Mesothelial cell of epicardium (in vitro differentiated cells): ENCODE measurements around the gene RNLS. TPM values are rescaled to one million over a fixed set of nuclear protein-coding genes. Genes with fewer than 3 reads are reported as not detected.
A peak's percentile ranks its signal among the peaks of the same experiment; 100 is the strongest.

ENCODE experiments used
- DNase-seq, 2 experiments: peaks; one replicate each; pipeline ENCODE4 v3.0.0; 2021; ENCODE audit warnings: low spot score in 2 of 2; ENCODE audit not compliant: unreplicated experiment in 2 of 2
- H3K27ac Mint-ChIP-seq: 2 replicates; pipeline ENCODE4 v1.8.0; 2021; ENCODE audit warnings: mixed read lengths
- H3K27me3 Mint-ChIP-seq: 2 replicates; pipeline ENCODE4 v1.8.0; 2021; ENCODE audit warnings: low read depth, mixed read lengths
- H3K36me3 Mint-ChIP-seq: 2 replicates; pipeline ENCODE4 v1.8.0; 2021; ENCODE audit warnings: mixed read lengths
- H3K4me1 Mint-ChIP-seq: 2 replicates; pipeline ENCODE4 v1.8.0; 2021; ENCODE audit warnings: mixed read lengths
- H3K4me3 Mint-ChIP-seq: 2 replicates; pipeline ENCODE4 v1.8.0; 2021; ENCODE audit warnings: mild to moderate bottlenecking, moderate library complexity, mixed read lengths
- H3K9me3 Mint-ChIP-seq: 2 replicates; pipeline ENCODE4 v1.8.0; 2021; ENCODE audit warnings: mixed read lengths
- total RNA-seq: library from RNA; stranded (reverse); gene quantifications from 3 replicates; pipeline ENCODE4 v1.2.1, GENCODE V29; 2021
- TF ChIP-seq, protein P1 (sequence below): fragments of 200-600 bp; sonication (generic); IDR thresholded peaks from one replicate; pipeline ENCODE4 v1.5.0; 2021; ENCODE audit warnings: antibody characterized with exemption; ENCODE audit not compliant: unreplicated experiment

Gene RNLS
- total RNA-seq, 1 donor from 2014 or later: 9.4 TPM

DNA sequence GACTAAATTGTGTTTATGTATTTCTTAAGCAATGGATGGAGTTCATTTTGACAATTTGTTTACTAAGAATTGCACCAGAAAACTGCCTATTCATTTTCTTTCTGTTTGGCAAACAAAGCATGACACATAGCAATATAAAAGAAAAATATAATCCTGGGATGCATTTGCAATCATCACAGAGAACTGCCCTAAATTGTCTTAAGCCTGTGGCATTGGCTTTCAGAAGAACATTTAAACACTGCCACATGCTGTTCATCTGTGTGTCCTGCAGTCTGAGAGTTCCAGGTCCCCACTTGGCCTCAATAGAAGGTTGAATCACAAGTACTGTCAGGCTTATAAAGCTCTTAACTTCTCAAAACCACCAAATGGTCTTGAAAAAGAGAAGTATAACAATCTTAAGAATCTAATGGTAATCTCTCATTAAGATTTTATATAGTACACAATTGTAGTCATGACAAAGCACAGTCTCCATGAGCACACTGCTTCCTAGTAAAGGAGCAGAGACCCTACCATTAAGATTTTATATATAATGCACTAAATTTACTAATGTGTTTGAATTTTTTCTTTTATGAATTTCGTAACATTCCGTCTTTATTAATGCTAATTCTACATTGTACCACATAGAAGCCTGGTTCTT, 29.9 kb downstream of the RNLS start:
- DNase-seq: peak in 1 of 2 experiments; percentile 40

DNA sequence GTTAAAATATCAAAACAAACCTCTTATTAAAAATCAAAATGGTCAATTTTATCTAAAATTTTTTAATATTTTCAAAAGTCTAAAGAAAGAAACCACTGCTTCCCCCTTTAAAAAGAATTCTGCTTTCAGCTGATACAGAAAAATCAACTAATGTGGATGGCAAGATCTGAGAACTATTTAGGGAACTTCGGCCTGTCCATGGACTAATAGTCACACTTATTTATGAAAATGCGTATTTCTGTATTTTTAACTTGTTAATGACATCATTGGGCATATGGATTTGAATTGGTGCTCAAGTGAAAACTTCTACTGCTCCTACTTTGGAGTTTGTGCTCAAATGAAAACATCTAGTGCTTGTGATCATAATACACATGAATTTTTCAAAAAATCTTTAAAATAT, 31.9 kb downstream of the RNLS start:
- Mint-ChIP-seq H3K9me3 (peaks cover 7% of the 10 kb centered on the region), H3K4me1 (peaks cover 22% of the 10 kb centered on the region), H3K4me3 (no peak overlapping the region), H3K36me3 (no peaks in the 10 kb centered on the region), H3K27me3 (no peaks in the 10 kb centered on the region), H3K27ac (no peak overlapping the region)
- TF ChIP-seq, protein P1, sequence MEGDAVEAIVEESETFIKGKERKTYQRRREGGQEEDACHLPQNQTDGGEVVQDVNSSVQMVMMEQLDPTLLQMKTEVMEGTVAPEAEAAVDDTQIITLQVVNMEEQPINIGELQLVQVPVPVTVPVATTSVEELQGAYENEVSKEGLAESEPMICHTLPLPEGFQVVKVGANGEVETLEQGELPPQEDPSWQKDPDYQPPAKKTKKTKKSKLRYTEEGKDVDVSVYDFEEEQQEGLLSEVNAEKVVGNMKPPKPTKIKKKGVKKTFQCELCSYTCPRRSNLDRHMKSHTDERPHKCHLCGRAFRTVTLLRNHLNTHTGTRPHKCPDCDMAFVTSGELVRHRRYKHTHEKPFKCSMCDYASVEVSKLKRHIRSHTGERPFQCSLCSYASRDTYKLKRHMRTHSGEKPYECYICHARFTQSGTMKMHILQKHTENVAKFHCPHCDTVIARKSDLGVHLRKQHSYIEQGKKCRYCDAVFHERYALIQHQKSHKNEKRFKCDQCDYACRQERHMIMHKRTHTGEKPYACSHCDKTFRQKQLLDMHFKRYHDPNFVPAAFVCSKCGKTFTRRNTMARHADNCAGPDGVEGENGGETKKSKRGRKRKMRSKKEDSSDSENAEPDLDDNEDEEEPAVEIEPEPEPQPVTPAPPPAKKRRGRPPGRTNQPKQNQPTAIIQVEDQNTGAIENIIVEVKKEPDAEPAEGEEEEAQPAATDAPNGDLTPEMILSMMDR: no peak
- no peak for DNase-seq

More for the DNA sequence above, 29.9 kb downstream of the RNLS start:
- Mint-ChIP-seq H3K27ac (no peak overlapping the region), H3K4me1 (peaks cover 24% of the 10 kb centered on the region), H3K4me3 (no peak overlapping the region), H3K9me3 (peaks cover 7% of the 10 kb centered on the region), H3K36me3 (no peaks in the 10 kb centered on the region), H3K27me3 (no peaks in the 10 kb centered on the region)
- TF ChIP-seq, protein P1: peak; percentile 57

DNA sequence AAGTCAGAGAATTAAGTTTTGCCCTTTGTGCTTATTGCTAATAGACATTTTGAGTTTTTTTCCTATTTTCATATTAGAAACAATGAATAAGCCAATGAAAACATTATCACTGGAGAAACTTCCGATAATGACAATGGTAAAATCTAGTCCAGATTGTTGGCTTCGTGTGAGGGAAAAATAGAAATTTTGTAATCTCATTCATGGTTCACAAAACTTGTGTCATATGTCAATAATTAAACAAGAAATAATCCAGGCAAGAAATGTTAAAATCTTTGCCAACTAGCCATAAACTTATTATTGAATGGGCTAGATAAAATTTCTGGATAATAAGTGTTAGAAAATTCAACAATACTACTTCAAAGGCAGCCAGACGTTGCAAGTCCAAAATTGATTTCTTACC, 36.6 kb downstream of the RNLS start:
- Mint-ChIP-seq H3K4me1 (peaks cover 54% of the 10 kb centered on the region), H3K36me3 (no peaks in the 10 kb centered on the region), H3K9me3 (no peaks in the 10 kb centered on the region), H3K27ac (no peak overlapping the region), H3K27me3 (no peaks in the 10 kb centered on the region), H3K4me3 (no peak overlapping the region)
- no peak for DNase-seq
- TF ChIP-seq, protein P1: no peak

DNA sequence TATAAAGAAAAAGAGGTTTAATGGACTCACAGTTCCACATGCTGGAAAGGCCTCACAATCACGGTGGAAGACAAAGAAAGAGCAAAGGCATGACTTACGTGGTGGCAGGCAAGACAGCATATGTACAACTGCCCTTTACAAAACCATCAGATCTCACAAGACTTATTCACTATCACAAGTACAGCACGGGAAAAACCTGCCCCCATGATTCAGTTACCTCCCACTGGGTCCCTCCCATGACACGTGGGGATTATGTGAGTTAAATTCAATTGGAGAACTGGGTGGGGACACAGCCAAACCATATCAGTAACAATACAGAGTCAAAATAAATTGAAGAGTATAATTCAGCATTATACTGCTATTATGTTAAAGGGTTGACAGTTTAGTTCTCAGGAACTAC, 37.8 kb downstream of the RNLS start:
- peaks cover 58% of the 10 kb centered on the region for H3K4me1 Mint-ChIP-seq
- H3K27ac Mint-ChIP-seq: peak overlapping the region; percentile 10
- no peaks in the 10 kb centered on the region for H3K9me3 Mint-ChIP-seq
- DNase-seq: no peak
- no peaks in the 10 kb centered on the region for H3K36me3 Mint-ChIP-seq
- H3K27me3 Mint-ChIP-seq: no peaks in the 10 kb centered on the region
- H3K4me3 Mint-ChIP-seq: no peak overlapping the region
- TF ChIP-seq, protein P1: no peak

DNA sequence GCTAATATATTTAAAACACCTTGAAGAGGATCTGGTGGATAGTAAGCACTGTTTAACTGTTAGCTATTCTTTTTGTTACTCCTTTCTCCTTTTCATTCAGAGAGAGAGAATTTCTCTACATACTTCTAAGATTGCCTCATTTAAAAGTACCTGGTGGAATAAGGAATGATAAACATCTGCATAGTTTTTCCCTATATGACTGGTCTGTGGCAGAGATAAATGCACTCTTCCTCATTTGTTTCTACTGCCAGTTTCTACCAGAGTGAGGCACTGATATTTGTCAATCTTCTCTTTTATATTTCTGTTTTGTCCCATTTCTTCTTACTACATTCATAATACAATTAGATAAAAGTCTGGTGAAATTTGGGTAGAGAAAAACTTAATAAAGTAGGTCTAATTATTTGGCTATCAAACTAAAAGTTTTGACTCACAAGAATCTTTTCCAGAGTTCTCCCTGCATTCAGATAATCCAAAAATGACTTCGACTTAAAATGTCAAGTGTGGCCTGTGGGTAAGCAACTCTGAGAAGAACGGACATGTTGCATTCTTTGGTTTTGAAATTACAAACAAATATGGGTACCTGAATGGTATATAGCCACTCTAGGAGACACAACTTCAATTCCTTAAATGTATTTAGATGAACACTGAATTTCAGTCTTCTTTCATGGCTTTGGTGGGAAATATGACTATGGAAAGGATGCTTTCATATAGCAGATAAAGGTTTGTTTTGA, 38.8 kb downstream of the RNLS start:
- no peaks in the 10 kb centered on the region for H3K36me3 Mint-ChIP-seq
- H3K27ac Mint-ChIP-seq: no peak overlapping the region
- H3K9me3 Mint-ChIP-seq: no peaks in the 10 kb centered on the region
- H3K27me3 Mint-ChIP-seq: no peaks in the 10 kb centered on the region
- H3K4me1 Mint-ChIP-seq: peaks cover 55% of the 10 kb centered on the region
- H3K4me3 Mint-ChIP-seq: no peak overlapping the region
- TF ChIP-seq, protein P1: no peak
- DNase-seq: no peak
